22Rv1 (cell line): Measurements from ENCODE around the gene PARS2.

Experiments used
- ZFX ChIP-seq: fragments of 450-650 bp; IDR thresholded peaks from 2 replicates; pipeline ENCODE4 v1.6.1; 2017; ENCODE audit warnings: antibody characterized with exemption, borderline replicate concordance
- TF ChIP-seq, protein P1 (sequence below): fragments of 450-650 bp; IDR thresholded peaks from 2 replicates; pipeline ENCODE4 v1.5.1; 2017; ENCODE audit warnings: mild to moderate bottlenecking

DNA sequence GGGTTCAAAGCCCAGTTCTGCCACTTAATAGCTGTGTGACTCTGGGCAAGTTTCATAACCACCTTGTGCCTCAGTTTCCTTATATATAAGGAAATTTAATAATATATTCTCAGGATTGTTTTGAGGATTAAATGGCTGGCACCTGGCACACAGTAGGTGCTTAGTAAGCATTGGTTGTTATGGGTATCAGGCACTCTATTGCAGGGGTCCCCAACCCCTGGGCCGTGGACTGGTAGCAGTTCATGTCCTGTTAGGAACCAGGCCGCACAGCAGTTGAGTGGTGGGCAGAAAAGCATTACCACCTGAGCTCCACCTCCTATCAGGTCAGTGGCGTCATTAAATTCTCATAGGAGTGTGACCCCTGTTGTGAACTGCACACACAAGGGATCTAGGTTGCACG, 18.5 kb downstream of the PARS2 start:
- TF ChIP-seq, protein P1, sequence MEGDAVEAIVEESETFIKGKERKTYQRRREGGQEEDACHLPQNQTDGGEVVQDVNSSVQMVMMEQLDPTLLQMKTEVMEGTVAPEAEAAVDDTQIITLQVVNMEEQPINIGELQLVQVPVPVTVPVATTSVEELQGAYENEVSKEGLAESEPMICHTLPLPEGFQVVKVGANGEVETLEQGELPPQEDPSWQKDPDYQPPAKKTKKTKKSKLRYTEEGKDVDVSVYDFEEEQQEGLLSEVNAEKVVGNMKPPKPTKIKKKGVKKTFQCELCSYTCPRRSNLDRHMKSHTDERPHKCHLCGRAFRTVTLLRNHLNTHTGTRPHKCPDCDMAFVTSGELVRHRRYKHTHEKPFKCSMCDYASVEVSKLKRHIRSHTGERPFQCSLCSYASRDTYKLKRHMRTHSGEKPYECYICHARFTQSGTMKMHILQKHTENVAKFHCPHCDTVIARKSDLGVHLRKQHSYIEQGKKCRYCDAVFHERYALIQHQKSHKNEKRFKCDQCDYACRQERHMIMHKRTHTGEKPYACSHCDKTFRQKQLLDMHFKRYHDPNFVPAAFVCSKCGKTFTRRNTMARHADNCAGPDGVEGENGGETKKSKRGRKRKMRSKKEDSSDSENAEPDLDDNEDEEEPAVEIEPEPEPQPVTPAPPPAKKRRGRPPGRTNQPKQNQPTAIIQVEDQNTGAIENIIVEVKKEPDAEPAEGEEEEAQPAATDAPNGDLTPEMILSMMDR: no peak
- TF ChIP-seq ZFX: no peak
